A673 (cell line): ENCODE measurements around the gene ZFYVE21.

Source experiments
- EZH2 ChIP-seq: fragments of 200-600 bp; sonication (generic); IDR thresholded peaks from 2 replicates; pipeline ENCODE4 v1.6.1; 2017; ENCODE audit warnings: borderline replicate concordance, low read depth, mild to moderate bottlenecking, mixed read lengths, antibody characterized with exemption, low read length; ENCODE audit not compliant: poor library complexity, severe bottlenecking
- TF ChIP-seq, protein P1 (sequence below): fragments of 300-800, 200-600 bp; sonication (generic); conservative IDR thresholded peaks from 2 replicates; pipeline ENCODE4 v1.5.1; 2017; ENCODE audit warnings: low read depth, mild to moderate bottlenecking, antibody characterized with exemption, low read length, moderate library complexity, mixed read lengths

- TF ChIP-seq, protein P1, sequence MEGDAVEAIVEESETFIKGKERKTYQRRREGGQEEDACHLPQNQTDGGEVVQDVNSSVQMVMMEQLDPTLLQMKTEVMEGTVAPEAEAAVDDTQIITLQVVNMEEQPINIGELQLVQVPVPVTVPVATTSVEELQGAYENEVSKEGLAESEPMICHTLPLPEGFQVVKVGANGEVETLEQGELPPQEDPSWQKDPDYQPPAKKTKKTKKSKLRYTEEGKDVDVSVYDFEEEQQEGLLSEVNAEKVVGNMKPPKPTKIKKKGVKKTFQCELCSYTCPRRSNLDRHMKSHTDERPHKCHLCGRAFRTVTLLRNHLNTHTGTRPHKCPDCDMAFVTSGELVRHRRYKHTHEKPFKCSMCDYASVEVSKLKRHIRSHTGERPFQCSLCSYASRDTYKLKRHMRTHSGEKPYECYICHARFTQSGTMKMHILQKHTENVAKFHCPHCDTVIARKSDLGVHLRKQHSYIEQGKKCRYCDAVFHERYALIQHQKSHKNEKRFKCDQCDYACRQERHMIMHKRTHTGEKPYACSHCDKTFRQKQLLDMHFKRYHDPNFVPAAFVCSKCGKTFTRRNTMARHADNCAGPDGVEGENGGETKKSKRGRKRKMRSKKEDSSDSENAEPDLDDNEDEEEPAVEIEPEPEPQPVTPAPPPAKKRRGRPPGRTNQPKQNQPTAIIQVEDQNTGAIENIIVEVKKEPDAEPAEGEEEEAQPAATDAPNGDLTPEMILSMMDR = no peak
- no peak for TF ChIP-seq EZH2
Measured at GRCh38 chr14:103690332-103690731, 25.3 kb upstream of the ZFYVE21 start.
